HepG2 (cell line): ENCODE measurements around the gene AGBL1. TPM values are rescaled to one million over a fixed set of nuclear protein-coding genes. Genes with fewer than 3 reads are reported as not detected.

ENCODE experiments used
- ATAC-seq: fragments of 200-7000 bp; cut with Tn5 transposase; 3 replicates; pipeline ENCODE4 v1.9.1; 2020; ENCODE audit warnings: mild to moderate bottlenecking, moderate library complexity
- BruUV-seq: library from RNA; stranded (reverse); fragments of 400-500 nt; replicated peaks from 2 replicates; lab custom pipeline; 2021; lab: Mats Ljungman, UMichigan
- CTCF ChIA-PET: fragments of 300-600 bp; formaldehyde crosslinking; extraction: SDS; loops from one replicate; lab custom pipeline; 2021; ENCODE audit warnings: low total read pairs, inconsistent platforms, low intra/inter-chr PET ratio; lab: Yijun Ruan, JAX
- POLR2A ChIA-PET: fragments of 350-600 bp; sonication (Branson Sonifier 250); formaldehyde crosslinking; loops from one replicate; lab custom pipeline; 2020; ENCODE audit warnings: antibody characterized with exemption, inconsistent platforms; lab: Yijun Ruan, JAX
- DNase-seq: peaks from one replicate; pipeline ENCODE4 v3.0.0-alpha.2; 2015; ENCODE audit warnings: low spot score
- FAIRE-seq: peaks from 3 replicates; lab custom pipeline; 2011; peaks lifted over from hg19 to GRCh38; lab: Jason Lieb, UNC
- H2AFZ ChIP-seq: one replicate; pipeline ENCODE4 v1.6.1; 2011; ENCODE audit warnings: low read length, inconsistent platforms
- H3K27ac ChIP-seq: fragments of 300-600 bp; 3 replicates; pipeline ENCODE4 v1.8.0; 2011; ENCODE audit warnings: mixed run types, mild to moderate bottlenecking, mixed read lengths, low read length, inconsistent platforms; ENCODE audit not compliant: insufficient read depth; ENCODE audit errors: extremely low read length
- H3K27me3 ChIP-seq, 2 experiments: fragments of 200-600 bp in 1 of 2; 2 replicates in 1 of 2; 3 replicates in 1 of 2; pipeline versions ENCODE4 v1.6.0 to v1.8.0; 2011; ENCODE audit warnings: low read length in 2 of 2, mild to moderate bottlenecking in 2 of 2, moderate library complexity in 2 of 2, inconsistent platforms in 1 of 2; ENCODE audit not compliant: insufficient read depth in 2 of 2, control insufficient read depth in 1 of 2
- H3K36me3 ChIP-seq, 2 experiments: fragments of 200-600 bp in 1 of 2; replicated peaks in 1 of 2; 2 replicates in 1 of 2; 3 replicates in 1 of 2; pipeline versions ENCODE4 v1.5.1 to v1.8.0; 2011; ENCODE audit warnings: low read length in 2 of 2, inconsistent platforms in 1 of 2; ENCODE audit not compliant: insufficient read depth in 2 of 2, control insufficient read depth in 1 of 2
- H3K4me1 ChIP-seq: 2 replicates; pipeline ENCODE4 v1.5.1; 2012; ENCODE audit warnings: low read length, inconsistent platforms; ENCODE audit not compliant: insufficient read depth
- H3K4me2 ChIP-seq: 2 replicates; pipeline ENCODE4 v1.6.0; 2011; ENCODE audit warnings: low read depth, low read length, inconsistent platforms
- H3K4me3 ChIP-seq, 3 experiments: fragments of 200-600 bp in 1 of 3; sonication (generic), shearing (Covaris generic) in 1 of 3; replicated peaks in 1 of 3; 2 replicates each; pipeline ENCODE4 v1.5.1; 2011 to 2016; ENCODE audit warnings: low read length in 3 of 3, inconsistent platforms in 2 of 3, low read depth in 2 of 3, mild to moderate bottlenecking in 2 of 3, control low read depth in 1 of 3, mixed read lengths in 1 of 3; ENCODE audit not compliant: insufficient read depth in 1 of 3
- H3K79me2 ChIP-seq: one replicate; pipeline ENCODE4 v1.6.1; 2011; ENCODE audit warnings: low read length, inconsistent platforms; ENCODE audit not compliant: insufficient read depth
- H3K9ac ChIP-seq: 2 replicates; pipeline ENCODE4 v1.6.0; 2011; ENCODE audit warnings: mild to moderate bottlenecking, low read depth, low read length, inconsistent platforms; ENCODE audit not compliant: insufficient read depth
- H3K9me3 ChIP-seq: 2 replicates; pipeline ENCODE4 v1.5.1; 2012; ENCODE audit warnings: mild to moderate bottlenecking, low read length
- H4K20me1 ChIP-seq: 2 replicates; pipeline ENCODE4 v1.6.0; 2011; ENCODE audit warnings: inconsistent platforms, mild to moderate bottlenecking, low read length, moderate library complexity; ENCODE audit not compliant: insufficient read depth
- ELF3 ChIP-seq: IDR thresholded peaks from 2 replicates; pipeline ENCODE4 v1.6.1; 2016; ENCODE audit warnings: missing genetic modification reagents, missing compliant biosample characterization
- GTF3A ChIP-seq: sonication (generic); formaldehyde crosslinking; conservative IDR thresholded peaks from 2 replicates; pipeline ENCODE4 v1.4.0; 2020; ENCODE audit warnings: mild to moderate bottlenecking, missing genetic modification reagents
- KLF16 ChIP-seq, 2 experiments: sonication (generic) in 1 of 2; formaldehyde crosslinking in 1 of 2; IDR thresholded peaks; 2 replicates each; pipeline versions ENCODE4 v1.6.1 to v1.8.0; 2016 to 2023; ENCODE audit warnings: missing genetic modification reagents in 2 of 2, missing compliant biosample characterization in 1 of 2
- MAFF ChIP-seq: IDR thresholded peaks from 2 replicates; pipeline ENCODE4 v1.6.1; 2011; ENCODE audit warnings: low read depth, low read length, improper control_type of control experiment
- MAFK ChIP-seq, 2 experiments: IDR thresholded peaks in 1 of 2; conservative IDR thresholded peaks in 1 of 2; 2 replicates each; pipeline ENCODE4 v1.6.1; 2011; ENCODE audit warnings: improper control_type of control experiment in 2 of 2, low read length in 2 of 2
- NFE2 ChIP-seq: sonication (generic); formaldehyde crosslinking; IDR thresholded peaks from 2 replicates; pipeline ENCODE4 v1.4.0; 2020; ENCODE audit warnings: missing genetic modification reagents
- NR2F1 ChIP-seq, 2 experiments: fragments of 450-650 bp in 1 of 2; formaldehyde crosslinking in 1 of 2; IDR thresholded peaks; 2 replicates each; pipeline versions ENCODE4 v1.5.0 to v1.6.1; 2016 to 2020; ENCODE audit warnings: mild to moderate bottlenecking in 1 of 2, missing compliant biosample characterization in 1 of 2, missing genetic modification reagents in 1 of 2, moderate library complexity in 1 of 2
- REPIN1 ChIP-seq: sonication (generic); formaldehyde crosslinking; IDR thresholded peaks from 2 replicates; pipeline ENCODE4 v1.8.0; 2022; ENCODE audit warnings: missing genetic modification reagents, low read depth, mild to moderate bottlenecking, borderline replicate concordance
- RFX5 ChIP-seq: IDR thresholded peaks from 2 replicates; pipeline ENCODE4 v1.6.1; 2011; ENCODE audit warnings: low read depth, low read length, improper control_type of control experiment
- RFXAP ChIP-seq: sonication (generic); formaldehyde crosslinking; IDR thresholded peaks from 2 replicates; pipeline ENCODE4 v1.4.0; 2020; ENCODE audit warnings: missing genetic modification reagents, borderline replicate concordance
- ZNF543 ChIP-seq: sonication (generic); formaldehyde crosslinking; IDR thresholded peaks from 2 replicates; pipeline ENCODE4 v1.4.0; 2020; ENCODE audit warnings: mild to moderate bottlenecking, missing genetic modification reagents
- ZNF780A ChIP-seq: sonication (generic); formaldehyde crosslinking; IDR thresholded peaks from 2 replicates; pipeline ENCODE4 v1.8.0; 2022; ENCODE audit warnings: mild to moderate bottlenecking, missing genetic modification reagents, moderate library complexity
- WGBS: methylation state at CpG from one replicate; pipeline ENCODE4 v1.1.6; 2017; ENCODE audit warnings: low lambda C conversion rate; 5-methylcytosine and 5-hydroxymethylcytosine counted together
- in situ Hi-C: cut with HindIII; loops from 2 replicates; pipeline ENCODE4 v1.10.0; 2017; ENCODE audit warnings: low pct_unique_long_range_greater_than_20kb; ENCODE audit not compliant: extremely low pct_ligation_motif_present
- intact Hi-C: fragments of 100-400 bp; cut with micrococcal nuclease; formaldehyde crosslinking; loops from one replicate; pipeline ENCODE4 v1.10.0; 2022; ENCODE audit not compliant: unreplicated experiment
- polyA plus RNA-seq, 8 experiments: library from polyadenylated mRNA; depleted of rRNA in 3 of 8; stranded (reverse) in 7 of 8; unstranded in 1 of 8; fragments of >200 nt; fragmentation: Illumina TruSeq in 4 of 8; extraction: Trizol in 4 of 8; gene quantifications; 2 replicates each; pipeline versions ENCODE4 v1.2.1 to v1.2.3, GENCODE V29; 2011 to 2016; ENCODE audit warnings: low read depth in 4 of 8, missing spikeins in 1 of 8, mixed read lengths in 1 of 8; ENCODE audit not compliant: insufficient read depth in 1 of 8
- total RNA-seq, 5 experiments: library from RNA; depleted of rRNA; stranded (reverse); fragments of >200 nt; fragmentation: Illumina TruSeq; extraction: Trizol; gene quantifications; 2 replicates each; pipeline ENCODE4 v1.2.3, GENCODE V29; 2016; ENCODE audit warnings: low read depth in 1 of 5
- TF ChIP-seq, protein P1 (sequence below): sonication (generic); formaldehyde crosslinking; IDR thresholded peaks from 2 replicates; pipeline ENCODE4 v1.4.0; 2020; ENCODE audit warnings: missing genetic modification reagents, borderline replicate concordance

The AGBL1 gene
- total and polyA plus RNA-seq, 2 of the 13 experiments (the other 11 are each of a cell fraction or from before 2014, with no cell fraction given), result 0.01 TPM; not detected in 1

DNA sequence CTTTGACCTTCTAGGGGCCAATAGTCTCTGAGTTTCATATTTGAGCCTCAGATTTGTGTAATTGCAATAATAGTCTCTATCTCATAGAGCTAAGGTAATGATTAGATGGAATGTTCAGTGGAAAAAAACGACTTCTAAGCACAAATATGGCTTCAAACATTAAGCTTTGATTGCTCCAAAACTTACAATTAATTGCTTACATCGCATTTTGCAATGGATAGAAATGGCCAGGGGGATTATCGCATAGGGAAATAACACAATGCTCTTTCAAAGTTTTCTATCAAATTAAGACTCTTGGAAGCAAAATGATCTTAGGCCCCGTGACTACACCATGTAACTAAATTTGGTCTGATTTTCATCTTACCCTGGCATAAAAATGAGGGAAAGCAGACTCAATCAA, 888.6 kb downstream of the AGBL1 start:
- intact Hi-C loops (no loop called here), in situ Hi-C loops (no loop called here)
- DNase-seq (no peak), FAIRE-seq (no peak), ATAC-seq (no peak)
- Histone ChIP-seq H3K9ac (no peak overlapping the region), H3K79me2 (no peaks in the 10 kb centered on the region), H2AFZ (no peak overlapping the region), H3K27me3 (no peaks in the 10 kb centered on the region), H3K27ac (no peak overlapping the region), H3K36me3 (no peaks in the 10 kb centered on the region), H3K4me1 (no peaks in the 10 kb centered on the region), H3K9me3 (peaks cover 73% of the 10 kb centered on the region), H3K4me2 (no peak overlapping the region), H3K4me3 (no peak overlapping the region), H4K20me1 (no peaks in the 10 kb centered on the region)
- CTCF ChIA-PET, result no interaction called here
- no TSS peak for BruUV-seq
- TF ChIP-seq MAFK (conservative IDR thresholded peaks at IDR 0.05 in 1 of 2, IDR thresholded peaks at IDR 0.05 in 1 of 2; ENCODE audit: low read length in 2 of 2), result peak; percentile 66 to 68
- peak; percentile 66 for TF ChIP-seq MAFF
- no peak for TF ChIP-seq ZNF780A (CRISPR knock-in tag)
- POLR2A ChIA-PET, result no interaction called here
- 15% methylated on average over 4 of the region's 4 CpGs for WGBS

DNA sequence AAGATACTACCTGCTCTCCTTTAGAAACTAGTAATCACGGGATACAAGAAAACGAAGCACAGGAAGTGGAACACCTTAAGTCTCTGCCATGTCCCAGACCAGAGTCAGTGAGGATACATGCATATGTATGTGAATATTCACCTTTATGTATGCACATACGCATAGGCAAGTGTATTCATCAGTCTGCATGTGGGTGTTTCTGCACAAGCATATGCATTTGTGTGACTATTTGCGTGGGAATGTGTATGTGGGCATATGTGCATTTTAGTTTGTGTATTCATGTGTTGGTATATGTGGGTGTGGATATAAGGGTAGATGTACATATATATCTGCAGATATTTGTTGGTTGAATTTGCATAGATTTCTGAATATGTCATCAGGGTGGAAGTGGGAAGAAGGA, 889.7 kb downstream of the AGBL1 start:
- Histone ChIP-seq H2AFZ (no peak overlapping the region), H3K9me3 (peaks cover 67% of the 10 kb centered on the region), H3K9ac (no peak overlapping the region), H3K4me1 (no peaks in the 10 kb centered on the region), H3K79me2 (no peaks in the 10 kb centered on the region), H3K4me2 (no peak overlapping the region), H3K27me3 (no peaks in the 10 kb centered on the region), H3K27ac (no peak overlapping the region), H3K36me3 (no peaks in the 10 kb centered on the region), H4K20me1 (no peaks in the 10 kb centered on the region), H3K4me3 (no peak overlapping the region)
- FAIRE-seq, result no peak
- TF ChIP-seq ELF3 (CRISPR knock-in tag), result no peak
- TF ChIP-seq RFX5, result no peak
- TF ChIP-seq NFE2 (CRISPR knock-in tag), result no peak
- TF ChIP-seq GTF3A, result no peak
- TF ChIP-seq RFXAP (CRISPR knock-in tag), result no peak
- TF ChIP-seq REPIN1 (CRISPR knock-in tag), result no peak
- TF ChIP-seq ZNF543 (CRISPR knock-in tag), result no peak
- no peak for TF ChIP-seq NR2F1 (CRISPR knock-in tag; IDR thresholded peaks at IDR 0.05)
- TF ChIP-seq, protein P1, sequence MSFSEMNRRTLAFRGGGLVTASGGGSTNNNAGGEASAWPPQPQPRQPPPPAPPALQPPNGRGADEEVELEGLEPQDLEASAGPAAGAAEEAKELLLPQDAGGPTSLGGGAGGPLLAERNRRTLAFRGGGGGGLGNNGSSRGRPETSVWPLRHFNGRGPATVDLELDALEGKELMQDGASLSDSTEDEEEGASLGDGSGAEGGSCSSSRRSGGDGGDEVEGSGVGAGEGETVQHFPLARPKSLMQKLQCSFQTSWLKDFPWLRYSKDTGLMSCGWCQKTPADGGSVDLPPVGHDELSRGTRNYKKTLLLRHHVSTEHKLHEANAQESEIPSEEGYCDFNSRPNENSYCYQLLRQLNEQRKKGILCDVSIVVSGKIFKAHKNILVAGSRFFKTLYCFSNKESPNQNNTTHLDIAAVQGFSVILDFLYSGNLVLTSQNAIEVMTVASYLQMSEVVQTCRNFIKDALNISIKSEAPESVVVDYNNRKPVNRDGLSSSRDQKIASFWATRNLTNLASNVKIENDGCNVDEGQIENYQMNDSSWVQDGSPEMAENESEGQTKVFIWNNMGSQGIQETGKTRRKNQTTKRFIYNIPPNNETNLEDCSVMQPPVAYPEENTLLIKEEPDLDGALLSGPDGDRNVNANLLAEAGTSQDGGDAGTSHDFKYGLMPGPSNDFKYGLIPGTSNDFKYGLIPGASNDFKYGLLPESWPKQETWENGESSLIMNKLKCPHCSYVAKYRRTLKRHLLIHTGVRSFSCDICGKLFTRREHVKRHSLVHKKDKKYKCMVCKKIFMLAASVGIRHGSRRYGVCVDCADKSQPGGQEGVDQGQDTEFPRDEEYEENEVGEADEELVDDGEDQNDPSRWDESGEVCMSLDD (CRISPR knock-in tag), result no peak
- no peak for TF ChIP-seq KLF16 (CRISPR knock-in tag; IDR thresholded peaks at IDR 0.05)
- no peak for DNase-seq
- in situ Hi-C loops, result no loop called here
- ChIA-PET POLR2A (no interaction called here), CTCF (no interaction called here)
- 0% methylated on average over 4 of the region's 4 CpGs for WGBS
- ATAC-seq, result no peak
- intact Hi-C loops, result no loop called here
- BruUV-seq, result no TSS peak
